ENCODE data around the gene ENSA. TPM values are rescaled to one million over a fixed set of nuclear protein-coding genes. Genes with fewer than 3 reads are reported as not detected.
"Not testable (repeated sequence)": the region's sequence is repeated elsewhere in the genome, so short reads cannot be mapped to it uniquely, and the experiment has no call there.

Gene ENSA
- total RNA-seq, 5 donors from 2014 or later (not counting 1 experiment from before 2014, with no cell fraction given), result 108 to 158 (median 110) TPM

GRCh38 chr1:150660584-150660983, 31.2 kb upstream of the ENSA start:
- POLR2A ChIA-PET, result no interaction called here
- no peaks in the 10 kb centered on the region for H3K9me3 ChIP-seq
- H3K27me3 ChIP-seq (replicated peaks in 1 of 2; ENCODE audit: control insufficient read depth in 2 of 2, extremely low read depth in 1 of 2, insufficient read depth in 2 of 2, low read length in 1 of 2), result no peaks in the 10 kb centered on the region
- CTCF ChIA-PET, result interaction anchor here in 1 of 2 donors (0.6 kb wide), 1 partner anchor 296 kb away, joined by 3 read pairs; no protein-coding TSS in a partner anchor
- ATAC-seq (replicated peaks in 1 of 4) (no peak), DNase-seq (no peak)
- Mint-ChIP-seq H3K9me3 (no peaks in the 10 kb centered on the region), H3K36me3 (peaks cover 46% of the 10 kb centered on the region), H3K4me3 (no peak overlapping the region), H3K27me3 (no peaks in the 10 kb centered on the region), H3K4me1 (peaks cover 1 to 3% (median 2%) of the 10 kb centered on the region in 3 donors), H3K27ac (no peak overlapping the region)
- peaks cover 5 to 30% of the 10 kb centered on the region in 2 donors for H3K36me3 ChIP-seq (ENCODE audit: control insufficient read depth in 2 of 2, extremely low read depth in 1 of 2, insufficient read depth in 1 of 2, low read length in 1 of 2)
- no peaks in the 10 kb centered on the region for H3K4me1 ChIP-seq (ENCODE audit: control insufficient read depth in 1 of 2, extremely low read depth in 1 of 2, insufficient read depth in 2 of 2, low read length in 2 of 2)
- H3K4me3 ChIP-seq (ENCODE audit: control insufficient read depth in 1 of 2, extremely low read depth in 1 of 2, low read length in 1 of 2), result no peak overlapping the region
- no CpG with 5 or more reads among the region's 4 CpGs for WGBS (ENCODE audit: insufficient coverage)
- H3K27ac ChIP-seq (ENCODE audit: low read length), result no peak overlapping the region

DNA sequence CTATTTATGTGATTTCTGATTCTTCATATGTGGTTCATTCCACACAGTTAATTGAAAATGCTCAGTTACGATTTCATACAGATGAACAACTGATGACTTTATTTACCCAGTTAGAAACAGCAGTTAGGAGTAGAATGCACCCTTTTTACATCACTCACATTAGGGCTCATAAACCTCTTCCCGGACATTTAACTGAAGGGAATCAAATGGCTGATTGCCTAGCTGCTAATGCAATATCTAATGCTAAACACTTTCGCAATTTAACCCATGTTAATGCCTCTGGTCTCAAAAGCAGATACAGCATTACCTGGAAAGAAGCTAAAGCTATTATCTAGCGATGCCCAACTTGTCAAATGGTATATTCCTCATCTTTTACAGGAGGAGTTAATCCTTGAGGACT, 27.7 kb upstream of the ENSA start:
- not testable (repeated sequence) for H3K27ac Mint-ChIP-seq; H3K4me1 Mint-ChIP-seq; H3K4me3 ChIP-seq (ENCODE audit: control insufficient read depth in 1 of 2, extremely low read depth in 1 of 2, low read length in 1 of 2); H3K9me3 ChIP-seq; DNase-seq; ATAC-seq (replicated peaks in 1 of 4); H3K4me1 ChIP-seq (ENCODE audit: control insufficient read depth in 1 of 2, extremely low read depth in 1 of 2, insufficient read depth in 2 of 2, low read length in 2 of 2); H3K27me3 ChIP-seq (replicated peaks in 1 of 2; ENCODE audit: control insufficient read depth in 2 of 2, extremely low read depth in 1 of 2, insufficient read depth in 2 of 2, low read length in 1 of 2); H3K27ac ChIP-seq (ENCODE audit: low read length); H3K9me3 Mint-ChIP-seq; H3K27me3 Mint-ChIP-seq; H3K4me3 Mint-ChIP-seq
- H3K36me3 ChIP-seq (ENCODE audit: control insufficient read depth in 2 of 2, extremely low read depth in 1 of 2, insufficient read depth in 1 of 2, low read length in 1 of 2), result peaks cover 0 to 30% of the 10 kb centered on the region in 2 donors
- POLR2A ChIA-PET, result interaction anchor here in 1 of 2 donors (0.6 kb wide), 1 partner anchor 20 kb away, joined by 3 read pairs; no protein-coding TSS in a partner anchor
- peaks cover 41% of the 10 kb centered on the region for H3K36me3 Mint-ChIP-seq
- CTCF ChIA-PET, result interaction anchor here in 1 of 2 donors (1.1 kb wide), 1 partner anchor 11 kb away, joined by 3 read pairs; no protein-coding TSS in a partner anchor
- WGBS (ENCODE audit: insufficient coverage), result 100% methylated on average over 2 of the region's 4 CpGs

DNA sequence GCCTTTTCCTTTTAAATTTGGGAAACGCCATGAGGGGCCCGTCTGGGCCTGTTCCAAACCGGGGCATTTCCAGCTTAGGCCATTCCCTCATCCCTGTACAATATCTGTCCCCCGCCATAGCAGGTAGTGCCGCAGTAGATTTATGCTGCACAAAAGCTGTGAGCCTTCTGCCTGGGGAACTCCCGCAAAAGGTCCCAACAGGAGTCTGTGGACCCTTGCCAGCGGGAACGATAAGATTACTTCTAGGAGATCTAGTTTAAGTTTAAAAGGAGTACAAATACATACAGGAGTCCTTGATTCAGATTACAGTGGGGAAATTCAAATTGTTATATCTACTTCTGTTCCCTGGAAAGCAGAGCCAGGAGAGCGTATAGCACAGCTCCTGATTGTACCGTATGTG, 25.2 kb upstream of the ENSA start:
- H3K4me1 Mint-ChIP-seq; ATAC-seq (replicated peaks in 1 of 4); H3K27me3 ChIP-seq (replicated peaks in 1 of 2; ENCODE audit: control insufficient read depth in 2 of 2, extremely low read depth in 1 of 2, insufficient read depth in 2 of 2, low read length in 1 of 2); H3K27me3 Mint-ChIP-seq; H3K27ac ChIP-seq (ENCODE audit: low read length); H3K4me1 ChIP-seq (ENCODE audit: control insufficient read depth in 1 of 2, extremely low read depth in 1 of 2, insufficient read depth in 2 of 2, low read length in 2 of 2); CTCF ChIA-PET; DNase-seq; H3K4me3 ChIP-seq (ENCODE audit: control insufficient read depth in 1 of 2, extremely low read depth in 1 of 2, low read length in 1 of 2); H3K27ac Mint-ChIP-seq; H3K9me3 ChIP-seq; H3K4me3 Mint-ChIP-seq; POLR2A ChIA-PET; H3K9me3 Mint-ChIP-seq: not testable (repeated sequence)
- peaks cover 0 to 20% of the 10 kb centered on the region in 2 donors for H3K36me3 ChIP-seq (ENCODE audit: control insufficient read depth in 2 of 2, extremely low read depth in 1 of 2, insufficient read depth in 1 of 2, low read length in 1 of 2)
- WGBS (ENCODE audit: insufficient coverage), result 100% methylated on average over 5 of the region's 10 CpGs
- H3K36me3 Mint-ChIP-seq, result peaks cover 29% of the 10 kb centered on the region

- CTCF ChIA-PET, result interaction anchor here in 1 of 2 donors (1.1 kb wide), 1 partner anchor 450 kb away, joined by 3 read pairs; no protein-coding TSS in a partner anchor
- no peak for ATAC-seq (replicated peaks in 1 of 4)
- whole genome bisulfite sequencing (ENCODE audit: insufficient coverage), result 86% methylated on average over 1 of the region's 1 CpG
These were observed 20.8 kb upstream of the ENSA start for GRCh38 chr1:150650193-150650592.

DNA sequence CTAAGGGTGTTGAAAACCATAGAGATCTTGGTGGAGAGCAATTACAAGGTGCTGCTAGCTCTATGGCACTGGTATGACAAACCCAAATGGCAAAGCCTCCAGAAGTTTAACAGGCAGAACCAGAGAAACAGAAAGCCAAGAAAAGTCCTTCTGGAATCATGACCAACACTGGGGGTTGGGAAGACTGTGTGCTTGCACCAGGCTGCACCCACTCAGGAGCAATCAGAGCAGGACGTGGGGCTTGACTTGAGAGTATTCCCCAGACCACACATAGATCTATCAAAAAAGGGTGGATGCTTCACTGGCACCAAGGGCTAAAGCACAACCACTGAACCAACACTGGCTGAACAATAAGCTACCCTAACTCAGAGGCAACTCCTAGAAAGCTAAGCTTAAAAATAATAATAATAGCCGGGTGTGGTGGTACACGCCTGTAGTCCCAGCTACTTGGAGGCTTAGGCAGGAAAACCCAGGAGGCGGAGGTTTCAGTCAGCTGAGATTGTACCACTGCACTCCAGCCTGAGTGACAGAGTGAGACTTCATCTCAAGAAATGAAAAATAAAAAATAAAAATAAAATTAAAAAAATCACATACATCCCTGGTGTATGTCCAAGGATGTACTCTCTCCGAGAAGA, 20.1 kb upstream of the ENSA start:
- H3K4me1 Mint-ChIP-seq, result peaks cover 0 to 3% (median 0%) of the 10 kb centered on the region in 3 donors

More at GRCh38 chr1:150650193-150650592, 20.8 kb upstream of the ENSA start:
- Mint-ChIP-seq H3K27me3 (no peaks in the 10 kb centered on the region), H3K4me3 (no peak overlapping the region), H3K36me3 (peaks cover 34% of the 10 kb centered on the region), H3K27ac (no peak overlapping the region), H3K4me1 (peaks cover 0 to 3% (median 0%) of the 10 kb centered on the region in 3 donors), H3K9me3 (no peaks in the 10 kb centered on the region)
- H3K36me3 ChIP-seq (ENCODE audit: control insufficient read depth in 2 of 2, extremely low read depth in 1 of 2, insufficient read depth in 1 of 2, low read length in 1 of 2), result peaks cover 0 to 36% of the 10 kb centered on the region in 2 donors
- H3K9me3 ChIP-seq, result no peaks in the 10 kb centered on the region
- POLR2A ChIA-PET, result interaction anchor here in 1 of 2 donors (0.6 kb wide), 1 partner anchor 340 kb away, joined by 3 read pairs; no protein-coding TSS in a partner anchor
- DNase-seq, result no peak
- no peaks in the 10 kb centered on the region for H3K27me3 ChIP-seq (replicated peaks in 1 of 2; ENCODE audit: control insufficient read depth in 2 of 2, extremely low read depth in 1 of 2, insufficient read depth in 2 of 2, low read length in 1 of 2)
- no peak overlapping the region for H3K4me3 ChIP-seq (ENCODE audit: control insufficient read depth in 1 of 2, extremely low read depth in 1 of 2, low read length in 1 of 2)
- H3K27ac ChIP-seq (ENCODE audit: low read length), result no peak overlapping the region
- H3K4me1 ChIP-seq (ENCODE audit: control insufficient read depth in 1 of 2, extremely low read depth in 1 of 2, insufficient read depth in 2 of 2, low read length in 2 of 2), result no peaks in the 10 kb centered on the region

DNA sequence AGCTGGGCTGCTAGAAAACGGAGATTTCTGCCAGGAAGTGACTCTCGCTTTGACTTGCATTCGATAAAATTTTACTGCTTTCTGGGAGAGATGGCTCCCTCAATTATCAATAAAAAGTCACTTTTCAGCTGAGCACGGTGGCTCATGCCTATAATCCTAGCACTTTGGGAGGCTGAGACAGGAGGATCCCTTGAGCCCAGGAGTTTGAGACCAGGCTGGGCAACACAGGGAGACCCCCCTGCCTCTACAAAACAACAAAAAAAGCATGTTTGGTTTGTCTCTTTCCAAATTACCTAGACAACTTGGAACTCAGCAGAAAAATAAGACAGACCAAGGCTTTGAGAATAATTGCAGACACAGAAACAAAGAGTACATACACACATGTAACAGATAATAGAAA, 12.9 kb upstream of the ENSA start:
- 96% methylated on average over 3 of the region's 4 CpGs for WGBS (ENCODE audit: insufficient coverage)
- H3K27me3 ChIP-seq (replicated peaks in 1 of 2; ENCODE audit: control insufficient read depth in 2 of 2, extremely low read depth in 1 of 2, insufficient read depth in 2 of 2, low read length in 1 of 2), result no peaks in the 10 kb centered on the region
- H3K27me3 Mint-ChIP-seq, result no peaks in the 10 kb centered on the region
- H3K36me3 Mint-ChIP-seq, result peaks cover 6% of the 10 kb centered on the region
- H3K9me3 Mint-ChIP-seq, result no peaks in the 10 kb centered on the region
- H3K4me3 Mint-ChIP-seq, result no peak overlapping the region
- H3K27ac Mint-ChIP-seq, result no peak overlapping the region
- ATAC-seq (replicated peaks in 1 of 4) (no peak), DNase-seq (no peak)
- H3K9me3 ChIP-seq, result no peaks in the 10 kb centered on the region
- no peak overlapping the region for H3K27ac ChIP-seq (ENCODE audit: low read length)
- H3K36me3 ChIP-seq (ENCODE audit: control insufficient read depth in 2 of 2, extremely low read depth in 1 of 2, insufficient read depth in 1 of 2, low read length in 1 of 2), result peaks cover 0 to 12% of the 10 kb centered on the region in 2 donors
- POLR2A ChIA-PET, result no interaction called here
- H3K4me1 ChIP-seq (ENCODE audit: control insufficient read depth in 1 of 2, extremely low read depth in 1 of 2, insufficient read depth in 2 of 2, low read length in 2 of 2), result no peaks in the 10 kb centered on the region
- no peak overlapping the region for H3K4me3 ChIP-seq (ENCODE audit: control insufficient read depth in 1 of 2, extremely low read depth in 1 of 2, low read length in 1 of 2)
- CTCF ChIA-PET, result interaction anchor here in 1 of 2 donors (0.7 kb wide), 1 partner anchor 51 kb away, joined by 3 read pairs; no protein-coding TSS in a partner anchor
- no peaks in the 10 kb centered on the region for H3K4me1 Mint-ChIP-seq

More for the DNA sequence above, 20.1 kb upstream of the ENSA start:
- no peak overlapping the region for H3K27ac ChIP-seq (ENCODE audit: low read length)
- no peaks in the 10 kb centered on the region for H3K4me1 ChIP-seq (ENCODE audit: control insufficient read depth in 1 of 2, extremely low read depth in 1 of 2, insufficient read depth in 2 of 2, low read length in 2 of 2)
- Mint-ChIP-seq H3K4me3 (no peak overlapping the region), H3K9me3 (no peaks in the 10 kb centered on the region), H3K27me3 (no peaks in the 10 kb centered on the region), H3K27ac (no peak overlapping the region), H3K36me3 (peaks cover 34% of the 10 kb centered on the region)
- no peaks in the 10 kb centered on the region for H3K9me3 ChIP-seq
- peaks cover 0 to 36% of the 10 kb centered on the region in 2 donors for H3K36me3 ChIP-seq (ENCODE audit: control insufficient read depth in 2 of 2, extremely low read depth in 1 of 2, insufficient read depth in 1 of 2, low read length in 1 of 2)
- H3K27me3 ChIP-seq (replicated peaks in 1 of 2; ENCODE audit: control insufficient read depth in 2 of 2, extremely low read depth in 1 of 2, insufficient read depth in 2 of 2, low read length in 1 of 2), result no peaks in the 10 kb centered on the region
- H3K4me3 ChIP-seq (ENCODE audit: control insufficient read depth in 1 of 2, extremely low read depth in 1 of 2, low read length in 1 of 2), result no peak overlapping the region
- POLR2A ChIA-PET, result interaction anchor here in 1 of 2 donors (0.6 kb wide), 1 partner anchor 341 kb away, joined by 3 read pairs; no protein-coding TSS in a partner anchor
- 100% methylated on average over 1 of the region's 5 CpGs for WGBS (ENCODE audit: insufficient coverage)
- no peak for DNase-seq
- CTCF ChIA-PET, result interaction anchor here in 1 of 2 donors (1.1 kb wide), 1 partner anchor 450 kb away, joined by 3 read pairs; no protein-coding TSS in a partner anchor
- no peak for ATAC-seq (replicated peaks in 1 of 4)

Measured in T-cell (primary cell).